Bladder microvascular endothelial cell (primary cell): ENCODE results near the gene DDX60. TPM values are rescaled to one million over a fixed set of nuclear protein-coding genes. Genes with fewer than 3 reads are reported as not detected.

Source experiments
- total RNA-seq: library from RNA; depleted of rRNA; stranded (reverse); fragments of >200 nt; gene quantifications from 2 replicates; pipeline ENCODE4 v1.2.3, GENCODE V29; 2014

DDX60 gene, protein sequence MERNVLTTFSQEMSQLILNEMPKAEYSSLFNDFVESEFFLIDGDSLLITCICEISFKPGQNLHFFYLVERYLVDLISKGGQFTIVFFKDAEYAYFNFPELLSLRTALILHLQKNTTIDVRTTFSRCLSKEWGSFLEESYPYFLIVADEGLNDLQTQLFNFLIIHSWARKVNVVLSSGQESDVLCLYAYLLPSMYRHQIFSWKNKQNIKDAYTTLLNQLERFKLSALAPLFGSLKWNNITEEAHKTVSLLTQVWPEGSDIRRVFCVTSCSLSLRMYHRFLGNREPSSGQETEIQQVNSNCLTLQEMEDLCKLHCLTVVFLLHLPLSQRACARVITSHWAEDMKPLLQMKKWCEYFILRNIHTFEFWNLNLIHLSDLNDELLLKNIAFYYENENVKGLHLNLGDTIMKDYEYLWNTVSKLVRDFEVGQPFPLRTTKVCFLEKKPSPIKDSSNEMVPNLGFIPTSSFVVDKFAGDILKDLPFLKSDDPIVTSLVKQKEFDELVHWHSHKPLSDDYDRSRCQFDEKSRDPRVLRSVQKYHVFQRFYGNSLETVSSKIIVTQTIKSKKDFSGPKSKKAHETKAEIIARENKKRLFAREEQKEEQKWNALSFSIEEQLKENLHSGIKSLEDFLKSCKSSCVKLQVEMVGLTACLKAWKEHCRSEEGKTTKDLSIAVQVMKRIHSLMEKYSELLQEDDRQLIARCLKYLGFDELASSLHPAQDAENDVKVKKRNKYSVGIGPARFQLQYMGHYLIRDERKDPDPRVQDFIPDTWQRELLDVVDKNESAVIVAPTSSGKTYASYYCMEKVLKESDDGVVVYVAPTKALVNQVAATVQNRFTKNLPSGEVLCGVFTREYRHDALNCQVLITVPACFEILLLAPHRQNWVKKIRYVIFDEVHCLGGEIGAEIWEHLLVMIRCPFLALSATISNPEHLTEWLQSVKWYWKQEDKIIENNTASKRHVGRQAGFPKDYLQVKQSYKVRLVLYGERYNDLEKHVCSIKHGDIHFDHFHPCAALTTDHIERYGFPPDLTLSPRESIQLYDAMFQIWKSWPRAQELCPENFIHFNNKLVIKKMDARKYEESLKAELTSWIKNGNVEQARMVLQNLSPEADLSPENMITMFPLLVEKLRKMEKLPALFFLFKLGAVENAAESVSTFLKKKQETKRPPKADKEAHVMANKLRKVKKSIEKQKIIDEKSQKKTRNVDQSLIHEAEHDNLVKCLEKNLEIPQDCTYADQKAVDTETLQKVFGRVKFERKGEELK (N-terminal part only)
- 18.6 and 42.2 TPM in 2 replicates for total RNA-seq

DNA sequence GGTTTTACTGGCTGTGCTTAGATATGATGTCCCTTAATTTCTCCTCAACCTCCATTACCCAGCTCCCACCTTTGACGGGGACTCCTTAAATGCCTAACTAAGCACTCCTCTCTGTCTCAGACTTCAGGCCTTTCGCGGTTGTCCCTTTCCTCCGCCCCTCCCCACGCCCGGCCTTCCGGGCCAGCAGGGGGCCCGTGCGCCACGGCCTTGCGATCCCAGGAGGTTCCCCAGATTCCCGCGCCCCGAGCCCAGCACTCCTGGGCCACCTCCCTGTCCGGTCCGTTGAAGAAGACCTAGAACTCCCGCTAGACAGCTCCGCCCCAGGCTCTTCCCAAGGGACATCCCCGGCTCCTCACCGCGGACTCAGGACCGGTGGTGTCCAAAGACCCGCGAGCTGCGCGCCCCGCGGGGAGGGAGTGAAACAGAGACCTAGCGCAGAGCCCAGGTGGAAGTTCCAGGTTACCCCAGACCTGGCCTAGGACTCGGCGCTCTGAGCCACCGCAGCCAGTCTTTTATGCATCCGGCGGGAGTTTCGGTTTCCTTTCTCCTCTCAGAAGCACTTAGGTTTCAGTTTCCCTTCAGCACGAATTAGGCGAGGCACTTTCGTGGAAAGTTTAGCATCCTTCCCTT is at the start of gene DDX60:
Gene DDX60, minus strand, starts transcription at position 487 of the 630 bp plus-strand sequence. CDS start 7,493 bp downstream, outside the sequence.

Other genes starting within 250 kb of the DDX60 start
- 0.50 TPM in 1 of 2 replicates, not detected in the other for gene ANXA10, start 226.2 kb downstream of the DDX60 start, total RNA-seq
- 18.1 and 40.9 TPM in 2 replicates for gene DDX60L, start 161.7 kb upstream of the DDX60 start, total RNA-seq
- gene PALLD, start 178.3 kb upstream of the DDX60 start, total RNA-seq = 8.7 and 43.9 TPM in 2 replicates